SU-DHL-6 (cell line): Measurements from ENCODE around the gene EXOSC3.

Source experiments
- H2AFZ ChIP-seq: fragments of 200-600 bp; sonication (generic); 2 replicates; pipeline ENCODE4 v1.6.1; 2014; ENCODE audit warnings: low read depth, mild to moderate bottlenecking, moderate library complexity, mixed read lengths, antibody characterized with exemption, low read length; ENCODE audit not compliant: severe bottlenecking
- H3F3A ChIP-seq: fragments of 200-600 bp; shearing (Covaris generic); 2 replicates; pipeline ENCODE4 v1.6.0; 2016; ENCODE audit warnings: antibody characterized with exemption, mild to moderate bottlenecking; ENCODE audit not compliant: insufficient read depth
- H3K27ac ChIP-seq: fragments of 200-600 bp; sonication (generic); 2 replicates; pipeline ENCODE4 v1.5.1; 2016; ENCODE audit warnings: low read depth, mild to moderate bottlenecking, low read length, moderate library complexity, mixed read lengths
- H3K27me3 ChIP-seq: fragments of 200-600 bp; sonication (generic), shearing (Covaris generic); 2 replicates; pipeline ENCODE4 v1.6.0; 2014; ENCODE audit warnings: mild to moderate bottlenecking, low read length
- H3K36me3 ChIP-seq: fragments of 200-600 bp; sonication (generic); 2 replicates; pipeline ENCODE4 v1.6.1; 2014; ENCODE audit warnings: mild to moderate bottlenecking, low read length, mixed read lengths
- H3K4me2 ChIP-seq: fragments of 300-600, 200-600 bp; shearing (Covaris generic), sonication (generic); 2 replicates; pipeline ENCODE4 v1.6.0; 2014; ENCODE audit warnings: low read length, low read depth, mild to moderate bottlenecking; ENCODE audit not compliant: poor library complexity, severe bottlenecking
- H3K4me3 ChIP-seq: fragments of 200-600 bp; sonication (generic); 2 replicates; pipeline ENCODE4 v1.5.1; 2014; ENCODE audit warnings: antibody characterized with exemption, low read length, mild to moderate bottlenecking, mixed read lengths; ENCODE audit not compliant: insufficient read depth, poor library complexity, severe bottlenecking
- H3K79me2 ChIP-seq: fragments of 200-600 bp; sonication (generic); 2 replicates; pipeline ENCODE4 v1.6.1; 2014; ENCODE audit warnings: mild to moderate bottlenecking, low read length, moderate library complexity; ENCODE audit not compliant: insufficient read depth
- H3K9ac ChIP-seq: fragments of 200-600 bp; sonication (generic); 2 replicates; pipeline ENCODE4 v1.7.0; 2014; ENCODE audit warnings: mild to moderate bottlenecking, low read length
- H3K9me2 ChIP-seq: fragments of 200-600 bp; sonication (generic); replicated peaks from 2 replicates; pipeline ENCODE4 v1.6.1; 2014; ENCODE audit warnings: low read length; ENCODE audit not compliant: insufficient read depth
- H3K9me3 ChIP-seq: fragments of 200-600 bp; sonication (generic); 2 replicates; pipeline ENCODE4 v1.6.1; 2014; ENCODE audit warnings: low read length, mixed read lengths; ENCODE audit not compliant: insufficient read depth
- H4K20me1 ChIP-seq: fragments of 200-600 bp; sonication (generic); 2 replicates; pipeline ENCODE4 v1.6.1; 2014; ENCODE audit warnings: low read depth, mild to moderate bottlenecking, antibody characterized with exemption, low read length, moderate library complexity, mixed read lengths
- CTCF ChIP-seq: fragments of 200-600 bp; sonication (generic); IDR thresholded peaks from one replicate; pipeline ENCODE4 v1.5.1; 2017; ENCODE audit warnings: antibody characterized with exemption, mild to moderate bottlenecking, low read length, moderate library complexity; ENCODE audit not compliant: insufficient read depth, poor library complexity, severe bottlenecking
- EZH2phosphoT487 ChIP-seq: fragments of 200-600 bp; sonication (generic), shearing (Covaris generic); conservative IDR thresholded peaks from 2 replicates; pipeline ENCODE4 v1.6.1; 2018; ENCODE audit warnings: mild to moderate bottlenecking, antibody characterized with exemption, low read length, moderate library complexity, mixed read lengths

EXOSC3 gene

GRCh38 chr9:37778534-37778933 is 6.3 kb downstream of the EXOSC3 start:
- no peak for TF ChIP-seq CTCF
- no peak for TF ChIP-seq EZH2phosphoT487
- peaks cover 7% of the 10 kb centered on the region; the same call in 1 of the 2 replicates for H4K20me1 ChIP-seq

DNA sequence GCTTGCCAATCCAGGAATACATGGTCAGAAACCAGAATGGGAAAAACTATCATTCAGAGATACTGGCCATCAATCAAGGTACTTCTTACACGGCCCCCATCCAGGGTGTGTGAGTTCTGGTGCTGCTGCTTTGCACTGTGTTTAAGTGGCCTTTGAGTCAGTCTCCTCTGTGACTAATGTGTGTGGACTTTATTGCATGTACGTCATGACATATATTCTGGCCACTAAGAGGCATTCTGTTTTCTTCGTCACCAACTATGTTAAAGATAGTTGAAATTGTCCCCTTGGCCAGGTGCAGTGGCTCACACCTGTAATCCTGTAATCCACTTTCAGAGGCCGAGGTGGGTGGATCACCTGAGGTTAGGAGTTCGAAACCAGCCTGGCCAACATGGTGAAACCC is 8.5 kb downstream of the EXOSC3 start:
- Histone ChIP-seq H3K9me3 (no peaks in the 10 kb centered on the region), H3F3A (no peaks in the 10 kb centered on the region), H3K27me3 (no peaks in the 10 kb centered on the region), H3K36me3 (peaks cover 22% of the 10 kb centered on the region), H3K27ac (no peak overlapping the region), H3K4me2 (no peak overlapping the region), H3K79me2 (peaks cover 4% of the 10 kb centered on the region; the same call in 1 of the 2 replicates), H3K4me3 (no peak overlapping the region), H3K9ac (no peak overlapping the region), H4K20me1 (no peaks in the 10 kb centered on the region), H3K9me2 (no peaks in the 10 kb centered on the region), H2AFZ (no peak overlapping the region)
- no peak for TF ChIP-seq EZH2phosphoT487
- TF ChIP-seq CTCF = no peak

More at GRCh38 chr9:37778534-37778933, 6.3 kb downstream of the EXOSC3 start:
- H2AFZ ChIP-seq = no peak overlapping the region
- no peak overlapping the region for H3K27ac ChIP-seq
- H3K4me2 ChIP-seq = no peak overlapping the region
- peaks cover 41% of the 10 kb centered on the region for H3K36me3 ChIP-seq
- no peak overlapping the region for H3K9ac ChIP-seq
- no peaks in the 10 kb centered on the region for H3K27me3 ChIP-seq
- H3K4me3 ChIP-seq = no peak overlapping the region
- no peaks in the 10 kb centered on the region for H3F3A ChIP-seq
- peaks cover 26% of the 10 kb centered on the region for H3K79me2 ChIP-seq
- H3K9me2 ChIP-seq = no peaks in the 10 kb centered on the region
- H3K9me3 ChIP-seq = no peaks in the 10 kb centered on the region

GRCh38 chr9:37775216-37775919 is 9.5 kb downstream of the EXOSC3 start:
- H3K9ac ChIP-seq = no peak overlapping the region
- H3K27ac ChIP-seq = no peak overlapping the region
- no peaks in the 10 kb centered on the region for H3K9me2 ChIP-seq
- H3K9me3 ChIP-seq = no peaks in the 10 kb centered on the region
- no peak overlapping the region for H2AFZ ChIP-seq
- no peaks in the 10 kb centered on the region for H3K27me3 ChIP-seq
- H3F3A ChIP-seq = no peaks in the 10 kb centered on the region
- H3K4me2 ChIP-seq = no peak overlapping the region
- no peaks in the 10 kb centered on the region for H4K20me1 ChIP-seq
- TF ChIP-seq CTCF = no peak
- no peak for TF ChIP-seq EZH2phosphoT487
- peaks cover 3% of the 10 kb centered on the region; the same call in 1 of the 2 replicates for H3K79me2 ChIP-seq
- peaks cover 15% of the 10 kb centered on the region for H3K36me3 ChIP-seq
- H3K4me3 ChIP-seq = no peak overlapping the region
